DMS153 (cell line): ENCODE measurements around the gene POU2AF2.

ENCODE experiments used
- DNase-seq: peaks from one replicate; lab custom pipeline; 2025; lab: John Stamatoyannopoulos, UW

Gene POU2AF2

GRCh38 chr11:111331711-111332479 is 86.4 kb downstream of the POU2AF2 start:
- no peak for DNase-seq

DNA sequence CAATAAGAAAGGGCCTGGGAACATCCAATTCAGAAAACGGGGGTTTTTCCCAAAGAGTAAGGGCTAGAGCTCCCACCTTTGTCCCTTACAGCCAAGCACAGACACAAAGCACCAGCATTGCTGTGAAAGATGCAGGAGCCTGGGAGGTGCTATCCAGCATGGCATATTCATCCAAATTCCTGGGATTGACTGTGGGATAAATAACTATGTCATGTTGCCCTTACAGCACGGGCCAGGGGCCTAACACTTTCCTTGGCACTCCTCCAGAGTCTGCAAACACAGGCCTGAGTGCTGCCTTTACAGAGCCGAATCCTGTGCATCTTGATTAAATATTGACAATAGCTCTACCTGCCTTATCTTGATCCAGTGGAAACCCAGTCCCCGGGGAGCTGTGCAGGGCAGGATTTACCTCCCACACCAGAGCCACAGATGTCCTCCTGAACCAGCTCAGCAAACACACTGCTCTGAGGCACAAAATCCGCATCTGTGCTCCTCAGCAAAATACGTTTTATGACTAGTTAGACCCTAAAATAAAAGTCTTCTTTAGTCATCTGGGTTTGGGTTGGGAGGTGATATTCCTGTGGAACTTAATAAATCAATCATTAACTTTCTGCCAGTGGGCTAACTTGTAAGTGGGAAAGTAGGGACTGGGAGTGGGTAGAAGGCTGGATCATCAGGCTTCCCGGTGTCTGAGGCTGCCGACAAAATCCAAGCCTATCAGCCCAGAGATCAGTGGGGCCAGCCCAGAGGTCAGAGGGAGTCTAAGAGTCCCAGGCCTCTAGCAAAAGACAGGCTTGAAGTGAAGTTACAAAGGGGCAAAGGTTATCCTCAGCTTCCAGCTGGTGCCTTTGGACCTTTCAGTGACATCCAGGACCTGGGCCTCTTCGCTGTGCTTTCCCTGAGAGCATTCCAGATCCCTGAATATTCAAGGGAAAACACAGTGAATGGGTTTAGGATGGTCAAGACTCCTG is 89.3 kb downstream of the POU2AF2 start:
- DNase-seq = peak; percentile 98

GRCh38 chr11:111335549-111335948 is 90.0 kb downstream of the POU2AF2 start:
- no peak for DNase-seq
